ENCODE data around the gene PPP1R3G. TPM values are rescaled to one million over a fixed set of nuclear protein-coding genes. Genes with fewer than 3 reads are reported as not detected.
"Not testable (repeated sequence)": the region's sequence is repeated elsewhere in the genome, so short reads cannot be mapped to it uniquely, and the experiment has no call there.

PPP1R3G gene
- polyA plus RNA-seq, 1 donor (not counting 4 experiments of a cell fraction or from before 2014, with no cell fraction given) = 0.01 TPM

GRCh38 chr6:5059036-5059896 lies 25.9 kb upstream of the PPP1R3G start:
- Histone ChIP-seq H3K27me3 (ENCODE audit: control insufficient read depth, extremely low read depth, insufficient read depth, low read length) (no peaks in the 10 kb centered on the region), H3K9me1 (ENCODE audit: control insufficient read depth, extremely low read depth, insufficient read depth, low read length) (no peaks in the 10 kb centered on the region), H3K4me1 (ENCODE audit: control insufficient read depth, extremely low read depth, insufficient read depth, low read length) (no peaks in the 10 kb centered on the region), H3K9ac (ENCODE audit: control insufficient read depth, extremely low read depth, insufficient read depth, low read length) (no peak overlapping the region), H3K79me2 (ENCODE audit: control insufficient read depth, insufficient read depth, low read length) (no peaks in the 10 kb centered on the region), H3K9me3 (ENCODE audit: control insufficient read depth, low read depth, low read length) (no peaks in the 10 kb centered on the region), H3K4me3 (ENCODE audit: control insufficient read depth in 2 of 3, extremely low read depth in 1 of 3, insufficient read depth in 2 of 3, low read depth in 1 of 3, low read length in 3 of 3) (no peak overlapping the region), H3K36me3 (ENCODE audit: control insufficient read depth in 2 of 2, extremely low read depth in 1 of 2, insufficient read depth in 2 of 2, low read length in 2 of 2) (no peaks in the 10 kb centered on the region), H3K27ac (ENCODE audit: control insufficient read depth, insufficient read depth, low read length) (no peak overlapping the region), H4K20me1 (ENCODE audit: control insufficient read depth, extremely low read depth, insufficient read depth, low read length) (no peaks in the 10 kb centered on the region), H3K4me2 (ENCODE audit: control insufficient read depth, extremely low read depth, insufficient read depth, low read depth, low read length) (no peak overlapping the region), H2AFZ (ENCODE audit: control insufficient read depth, low read length) (no peak overlapping the region)
- TF ChIP-seq EZH2 (IDR thresholded peaks at IDR 0.05; ENCODE audit: low read length) = no peak
- TF ChIP-seq CTCF (optimal IDR thresholded peaks at IDR 0.05 in 1 of 3, IDR thresholded peaks at IDR 0.05 in 1 of 3, conservative IDR thresholded peaks at IDR 0.05 in 1 of 3; ENCODE audit: extremely low read depth in 1 of 3, insufficient read depth in 2 of 3, low read length in 3 of 3) = no peak
- no peak for FAIRE-seq
- dilution Hi-C loops (cut with MboI; ENCODE audit: extremely low pct_ligation_motif_present, low sequenced_read_pairs) = no loop called here
- no peak for DNase-seq (ENCODE audit: low read depth, low spot score)

DNA sequence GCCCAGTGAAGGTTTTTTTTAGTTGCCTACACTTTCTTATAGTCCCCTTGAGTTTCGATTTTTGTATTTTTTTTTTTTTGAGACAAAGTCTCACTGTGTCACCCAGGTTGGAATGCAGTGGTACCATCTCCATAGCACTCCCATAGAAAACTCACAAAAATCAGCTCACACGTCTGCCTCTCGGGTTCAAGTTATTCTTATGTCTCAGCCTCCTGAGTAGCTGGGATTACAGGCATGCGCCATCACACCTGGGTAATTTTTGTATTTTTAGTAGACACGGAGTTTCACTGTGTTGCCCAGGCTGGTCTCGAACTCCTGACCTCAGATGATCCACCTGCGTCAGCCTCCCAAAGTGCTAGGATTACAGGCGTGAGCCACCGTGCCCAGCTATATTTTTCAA lies 24.7 kb upstream of the PPP1R3G start:
- H3K27me3 ChIP-seq (ENCODE audit: control insufficient read depth, extremely low read depth, insufficient read depth, low read length); DNase-seq (ENCODE audit: low read depth, low spot score); H3K36me3 ChIP-seq (ENCODE audit: control insufficient read depth in 2 of 2, extremely low read depth in 1 of 2, insufficient read depth in 2 of 2, low read length in 2 of 2); H3K4me3 ChIP-seq (ENCODE audit: control insufficient read depth in 2 of 3, extremely low read depth in 1 of 3, insufficient read depth in 2 of 3, low read depth in 1 of 3, low read length in 3 of 3); H3K4me2 ChIP-seq (ENCODE audit: control insufficient read depth, extremely low read depth, insufficient read depth, low read depth, low read length); dilution Hi-C loops (cut with MboI; ENCODE audit: extremely low pct_ligation_motif_present, low sequenced_read_pairs); FAIRE-seq; H3K4me1 ChIP-seq (ENCODE audit: control insufficient read depth, extremely low read depth, insufficient read depth, low read length); H3K9me3 ChIP-seq (ENCODE audit: control insufficient read depth, low read depth, low read length); H3K79me2 ChIP-seq (ENCODE audit: control insufficient read depth, insufficient read depth, low read length); H3K27ac ChIP-seq (ENCODE audit: control insufficient read depth, insufficient read depth, low read length); H3K9ac ChIP-seq (ENCODE audit: control insufficient read depth, extremely low read depth, insufficient read depth, low read length); H3K9me1 ChIP-seq (ENCODE audit: control insufficient read depth, extremely low read depth, insufficient read depth, low read length); H4K20me1 ChIP-seq (ENCODE audit: control insufficient read depth, extremely low read depth, insufficient read depth, low read length); H2AFZ ChIP-seq (ENCODE audit: control insufficient read depth, low read length): not testable (repeated sequence)

Measured in keratinocyte (primary cell).